Activated naive CD8-positive, alpha-beta T cell treated with anti-CD3 and anti-CD28 coated beads, Interleukin-2, amount 10 ng/mL, durations not matched to agents 7 days and 5 days (primary cell): ENCODE measurements around the gene LPAR3. TPM values are rescaled to one million over a fixed set of nuclear protein-coding genes. Genes with fewer than 3 reads are reported as not detected.

Experiments used
- ATAC-seq: fragments of 150-1000 bp; cut with Tn5 transposase; one replicate; pipeline ENCODE4 v1.10.0; 2021; ENCODE audit warnings: low read depth, moderate library complexity
- POLR2A ChIA-PET: fragments of 350-600 bp; sonication (Branson Sonifier 250); formaldehyde crosslinking; loops from one replicate; lab custom pipeline; 2021; ENCODE audit warnings: antibody characterized with exemption; lab: Charles Lee
- DNase-seq: peaks from one replicate; pipeline ENCODE4 v3.0.0; 2021
- H3K27ac Mint-ChIP-seq: one replicate; pipeline ENCODE4 v1.8.0; 2022; ENCODE audit warnings: mild to moderate bottlenecking, mixed read lengths
- H3K27me3 Mint-ChIP-seq: one replicate; pipeline ENCODE4 v1.8.0; 2022; ENCODE audit warnings: mild to moderate bottlenecking, moderate library complexity, mixed read lengths
- H3K36me3 Mint-ChIP-seq: one replicate; pipeline ENCODE4 v1.8.0; 2021; ENCODE audit warnings: mild to moderate bottlenecking, mixed read lengths
- H3K4me1 Mint-ChIP-seq: one replicate; pipeline ENCODE4 v1.8.0; 2021; ENCODE audit warnings: mixed read lengths
- H3K4me3 Mint-ChIP-seq: one replicate; pipeline ENCODE4 v1.8.0; 2022; ENCODE audit warnings: mild to moderate bottlenecking, moderate library complexity, mixed read lengths
- H3K9me3 Mint-ChIP-seq: one replicate; pipeline ENCODE4 v1.8.0; 2021; ENCODE audit warnings: mixed read lengths
- total RNA-seq, 2 experiments: library from RNA; stranded (reverse); gene quantifications; one replicate each; pipeline ENCODE4 v1.2.3, GENCODE V29; 2021

Gene LPAR3
- total RNA-seq, 2 experiments from 2014 or later, result 3.2 to 4.2 TPM

DNA sequence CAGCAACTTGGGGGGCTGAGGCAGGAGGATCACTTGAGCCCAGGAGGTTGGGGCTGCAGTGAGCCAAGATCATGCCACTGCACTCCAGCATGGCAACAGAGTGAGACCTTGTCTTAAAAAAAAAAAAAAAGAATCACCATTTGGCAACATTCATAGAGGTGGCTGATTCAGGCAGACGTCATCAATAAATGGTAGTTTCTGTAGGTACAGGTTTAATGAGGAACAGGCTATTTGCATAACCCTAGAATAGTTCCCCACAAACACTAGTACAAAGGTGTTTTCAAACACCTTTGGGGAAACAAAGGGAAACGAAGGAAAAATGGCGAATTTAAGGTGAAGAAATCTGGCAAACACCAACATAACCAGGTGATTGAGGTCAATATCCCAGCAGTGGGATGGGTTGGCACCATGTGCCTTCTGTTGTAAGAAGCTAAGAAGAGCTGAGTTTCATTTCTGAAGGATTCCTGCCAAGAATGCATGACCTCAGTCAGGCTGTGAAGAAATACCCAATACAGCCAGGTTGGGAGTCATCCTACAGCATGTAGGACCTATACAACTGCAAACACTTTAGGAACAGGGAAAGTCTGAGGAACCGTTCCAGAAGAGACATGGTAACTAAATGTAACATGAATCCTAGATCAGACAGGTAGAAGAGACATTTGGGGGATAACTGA, 5.6 kb downstream of the LPAR3 start:
- H3K4me3 Mint-ChIP-seq, result no peak overlapping the region

DNA sequence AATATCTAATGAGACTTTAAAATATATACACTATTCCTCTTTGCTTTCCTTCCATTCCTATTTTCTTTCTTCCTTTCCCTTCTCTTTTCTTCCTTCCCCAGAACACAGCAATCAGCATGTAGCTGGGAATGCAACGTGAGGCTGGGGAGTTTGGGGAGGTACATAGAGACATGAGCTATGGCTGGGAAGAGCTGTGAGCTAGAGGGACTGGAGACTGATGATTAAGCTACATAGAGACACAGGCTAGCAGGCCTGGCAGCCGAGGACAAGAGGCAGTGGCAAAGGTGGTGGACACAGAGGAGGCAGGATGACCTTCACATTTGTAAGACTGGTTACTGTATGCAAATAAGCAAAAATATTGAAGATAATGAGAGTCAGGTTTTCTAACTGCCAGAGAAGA, 7.5 kb downstream of the LPAR3 start:
- H3K36me3 Mint-ChIP-seq, result peaks cover 23% of the 10 kb centered on the region
- H3K27ac Mint-ChIP-seq, result no peak overlapping the region
- no peak for DNase-seq
- no peak for ATAC-seq
- POLR2A ChIA-PET, result interaction anchor here (0.6 kb wide), 1 partner anchor 24 kb away, joined by 4 read pairs; no protein-coding TSS in a partner anchor
- H3K4me1 Mint-ChIP-seq, result peaks cover 16% of the 10 kb centered on the region
- H3K4me3 Mint-ChIP-seq, result no peak overlapping the region
- H3K27me3 Mint-ChIP-seq, result no peaks in the 10 kb centered on the region
- H3K9me3 Mint-ChIP-seq, result peaks cover 10% of the 10 kb centered on the region

More for the DNA sequence above, 5.6 kb downstream of the LPAR3 start:
- no peak overlapping the region for H3K27ac Mint-ChIP-seq
- DNase-seq (no peak), ATAC-seq (no peak)
- peaks cover 15% of the 10 kb centered on the region for H3K36me3 Mint-ChIP-seq
- peaks cover 3% of the 10 kb centered on the region for H3K27me3 Mint-ChIP-seq
- H3K9me3 Mint-ChIP-seq, result peaks cover under 1% of the 10 kb centered on the region
- peaks cover 17% of the 10 kb centered on the region for H3K4me1 Mint-ChIP-seq
- POLR2A ChIA-PET, result no interaction called here

DNA sequence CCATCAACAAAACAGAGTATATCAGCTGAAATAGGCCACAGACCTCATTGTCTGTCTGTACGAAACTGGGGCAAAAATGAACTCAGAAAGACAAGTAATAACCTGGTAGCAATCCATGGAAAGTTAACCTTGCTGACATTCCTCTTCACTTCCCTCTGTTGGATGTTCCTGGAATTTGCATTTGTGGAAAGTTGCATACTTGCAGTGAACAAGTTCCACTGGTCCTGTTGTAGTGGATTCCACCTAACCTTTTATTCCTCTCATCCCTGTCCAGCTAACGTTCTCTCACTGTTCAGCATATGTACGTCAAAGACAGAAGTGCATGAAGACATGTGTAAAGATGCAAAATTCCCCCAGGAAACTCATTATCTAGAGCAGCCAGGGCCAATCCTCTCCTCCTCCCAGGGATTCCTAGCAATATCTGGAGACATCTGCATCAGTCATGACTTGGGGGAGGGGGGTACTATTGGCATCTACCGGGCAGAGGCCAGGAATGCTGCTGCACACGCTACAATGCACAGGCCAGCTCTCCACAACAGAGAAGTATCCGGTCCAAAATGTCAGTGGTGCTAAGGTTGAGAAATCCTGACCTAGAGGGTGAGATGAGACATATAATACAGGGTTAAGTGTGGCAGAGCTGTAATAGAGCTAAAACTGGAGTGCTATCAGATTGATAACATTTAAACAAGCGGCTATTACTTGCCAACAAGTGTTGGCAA, 8.2 kb downstream of the LPAR3 start:
- DNase-seq, result no peak
- POLR2A ChIA-PET, result no interaction called here
- no peak for ATAC-seq

DNA sequence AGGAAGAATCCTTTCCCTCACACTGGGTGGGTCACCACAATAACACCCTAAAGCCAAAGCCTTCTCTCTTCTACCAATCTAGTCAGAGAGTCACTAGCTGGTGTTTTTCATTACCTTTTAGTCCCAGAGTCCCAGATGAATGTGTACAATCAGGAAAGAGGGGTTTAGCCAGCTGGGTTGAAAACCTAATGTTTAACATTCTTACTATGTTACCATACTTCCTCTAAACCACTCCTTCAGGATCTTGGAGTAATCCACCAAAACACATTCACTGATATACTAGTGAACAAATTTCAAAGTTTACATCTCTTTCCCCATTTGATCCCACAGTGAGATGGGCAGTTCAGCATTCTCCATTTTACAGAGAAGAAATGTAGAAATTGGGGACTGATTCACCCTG, 9.7 kb downstream of the LPAR3 start:
- Mint-ChIP-seq H3K9me3 (peaks cover 10% of the 10 kb centered on the region), H3K27ac (no peak overlapping the region), H3K27me3 (no peaks in the 10 kb centered on the region), H3K36me3 (peaks cover 26% of the 10 kb centered on the region), H3K4me3 (no peak overlapping the region), H3K4me1 (peaks cover 5% of the 10 kb centered on the region)
- no peak for DNase-seq
- no peak for ATAC-seq
- POLR2A ChIA-PET, result no interaction called here

More for the DNA sequence above, 8.2 kb downstream of the LPAR3 start:
- Mint-ChIP-seq H3K9me3 (peaks cover 10% of the 10 kb centered on the region), H3K4me1 (peaks cover 12% of the 10 kb centered on the region), H3K36me3 (peaks cover 24% of the 10 kb centered on the region), H3K27ac (no peak overlapping the region), H3K4me3 (no peak overlapping the region), H3K27me3 (no peaks in the 10 kb centered on the region)

DNA sequence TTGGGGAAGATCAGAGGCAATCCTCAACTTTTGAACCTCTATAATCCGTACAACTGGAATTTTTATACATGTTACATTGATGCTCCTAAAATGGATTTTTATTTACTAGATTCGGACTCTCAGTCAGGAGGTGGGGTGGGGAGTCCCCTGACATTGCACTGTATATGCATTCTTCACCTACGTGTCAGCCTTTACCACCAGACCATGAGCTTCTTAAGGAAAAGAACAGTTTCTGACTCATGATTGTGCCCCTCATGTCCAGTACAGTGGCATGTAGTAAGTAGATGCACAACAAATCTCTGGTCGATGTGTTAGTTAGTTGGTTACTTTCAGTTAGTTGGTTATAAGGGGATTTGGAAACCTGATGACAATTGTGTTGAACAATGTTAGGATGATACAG, 15.4 kb downstream of the LPAR3 start:
- no peak for DNase-seq
- ATAC-seq, result no peak
- Mint-ChIP-seq H3K4me1 (peaks cover 24% of the 10 kb centered on the region), H3K9me3 (peaks cover 10% of the 10 kb centered on the region), H3K27ac (no peak overlapping the region), H3K27me3 (peaks cover 8% of the 10 kb centered on the region), H3K36me3 (peaks cover 23% of the 10 kb centered on the region), H3K4me3 (no peak overlapping the region)
- POLR2A ChIA-PET, result no interaction called here

DNA sequence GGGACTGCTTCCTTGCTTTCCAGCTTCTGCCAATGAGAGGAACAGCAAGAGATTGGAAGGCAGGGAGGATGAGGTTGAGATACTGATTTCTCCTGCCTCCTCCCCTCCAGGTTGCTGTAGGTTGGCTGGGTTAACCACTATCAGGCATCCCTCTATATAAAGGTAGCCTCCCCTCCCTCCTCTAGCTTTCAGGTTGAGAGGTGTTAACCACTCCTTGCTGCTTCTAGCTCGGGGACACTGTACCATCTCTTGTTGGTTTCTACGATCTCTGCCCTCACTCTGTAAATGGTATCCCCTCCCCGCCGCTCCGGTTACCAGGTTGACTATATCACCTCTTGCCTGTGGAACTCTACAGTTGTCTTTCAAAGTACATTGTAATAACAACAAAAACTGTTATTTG, 16.7 kb downstream of the LPAR3 start:
- POLR2A ChIA-PET, result no interaction called here
- peaks cover 14% of the 10 kb centered on the region for H3K27me3 Mint-ChIP-seq
- ATAC-seq (peak; percentile 84), DNase-seq (no peak)
- no peak overlapping the region for H3K4me3 Mint-ChIP-seq
- peaks cover 17% of the 10 kb centered on the region for H3K36me3 Mint-ChIP-seq
- peaks cover 24% of the 10 kb centered on the region for H3K4me1 Mint-ChIP-seq
- no peak overlapping the region for H3K27ac Mint-ChIP-seq
- H3K9me3 Mint-ChIP-seq, result peaks cover 1% of the 10 kb centered on the region

DNA sequence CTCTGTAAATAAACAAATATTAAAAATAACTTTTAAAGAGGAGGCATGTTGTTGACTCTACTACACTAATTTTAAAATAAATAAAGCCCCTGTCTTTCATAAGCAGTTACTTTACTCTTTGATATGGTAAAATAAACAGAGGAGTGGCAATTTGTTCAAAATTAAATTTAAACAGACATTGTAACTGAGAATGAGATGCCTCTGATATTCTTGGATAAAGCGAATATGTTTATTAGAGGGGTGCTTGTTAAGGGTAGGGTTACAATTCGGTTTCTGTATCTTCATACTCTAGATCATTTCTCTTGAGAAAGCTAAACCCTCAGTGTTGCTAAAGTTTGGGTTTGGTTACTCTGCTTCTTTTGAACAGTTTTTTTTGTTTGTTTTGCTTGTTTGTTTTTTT, 19.6 kb downstream of the LPAR3 start:
- peaks cover 23% of the 10 kb centered on the region for H3K27me3 Mint-ChIP-seq
- H3K9me3 Mint-ChIP-seq, result no peaks in the 10 kb centered on the region
- H3K27ac Mint-ChIP-seq, result no peak overlapping the region
- peaks cover 12% of the 10 kb centered on the region for H3K36me3 Mint-ChIP-seq
- POLR2A ChIA-PET, result no interaction called here
- H3K4me3 Mint-ChIP-seq, result no peak overlapping the region
- peaks cover 23% of the 10 kb centered on the region for H3K4me1 Mint-ChIP-seq
- ATAC-seq (no peak), DNase-seq (no peak)

DNA sequence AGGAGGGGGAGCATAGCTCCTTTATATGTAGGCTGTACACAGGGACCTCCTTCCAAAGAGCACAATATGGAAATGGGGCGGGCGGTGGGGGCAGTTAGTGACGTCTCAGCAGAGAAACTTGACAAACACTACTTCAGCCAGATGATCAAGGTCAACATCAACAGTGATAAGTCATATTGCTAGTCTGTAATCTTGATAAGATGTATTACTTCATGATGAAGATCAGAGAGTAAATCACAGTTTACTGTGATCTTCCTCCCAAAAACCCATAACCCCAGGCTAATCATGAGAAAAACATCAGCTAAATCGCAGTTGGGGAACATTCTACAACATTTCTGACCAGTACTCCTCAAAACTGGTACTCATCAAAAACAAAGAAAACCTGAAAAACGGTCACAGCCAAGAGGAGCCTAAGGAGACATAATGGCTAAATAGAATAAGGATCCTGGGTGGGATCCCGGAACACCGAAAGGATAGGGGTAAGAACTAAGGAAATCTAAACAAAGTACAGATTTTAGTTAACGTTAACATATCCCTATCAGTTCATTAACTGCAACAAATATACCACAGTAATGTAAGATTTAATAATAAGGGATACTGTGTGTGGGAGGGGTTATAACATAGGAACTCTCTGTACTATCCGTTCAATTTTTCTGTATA, 20.2 kb downstream of the LPAR3 start:
- H3K9me3 Mint-ChIP-seq, result no peaks in the 10 kb centered on the region
- peaks cover 21% of the 10 kb centered on the region for H3K27me3 Mint-ChIP-seq
- no peak overlapping the region for H3K4me3 Mint-ChIP-seq
- peaks cover 10% of the 10 kb centered on the region for H3K36me3 Mint-ChIP-seq
- ATAC-seq (no peak), DNase-seq (no peak)
- POLR2A ChIA-PET, result no interaction called here
- peaks cover 23% of the 10 kb centered on the region for H3K4me1 Mint-ChIP-seq
- no peak overlapping the region for H3K27ac Mint-ChIP-seq

DNA sequence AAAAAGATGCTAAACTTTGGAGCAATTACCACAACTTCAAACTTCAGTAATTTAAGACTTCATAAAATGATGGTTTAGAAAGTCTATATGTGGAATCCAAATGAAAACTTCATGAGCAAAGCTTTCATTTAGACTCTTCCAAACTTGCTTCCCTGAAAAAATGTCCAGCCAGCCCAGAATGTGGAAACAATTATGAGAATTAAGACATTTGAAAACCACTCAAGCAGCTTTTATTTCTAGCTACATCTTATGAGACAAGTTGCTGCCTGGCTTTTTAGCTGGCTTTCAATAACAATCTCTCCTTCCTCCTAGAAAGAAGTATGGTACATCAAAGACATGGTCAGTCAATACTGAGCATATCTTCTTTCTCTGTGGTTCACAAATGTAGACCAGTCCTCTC, 21.8 kb downstream of the LPAR3 start:
- Mint-ChIP-seq H3K27me3 (peaks cover 21% of the 10 kb centered on the region), H3K9me3 (peaks cover 6% of the 10 kb centered on the region), H3K4me1 (peaks cover 7% of the 10 kb centered on the region), H3K36me3 (peaks cover 16% of the 10 kb centered on the region), H3K4me3 (no peak overlapping the region), H3K27ac (no peak overlapping the region)
- no peak for ATAC-seq
- POLR2A ChIA-PET, result no interaction called here
- DNase-seq, result no peak

DNA sequence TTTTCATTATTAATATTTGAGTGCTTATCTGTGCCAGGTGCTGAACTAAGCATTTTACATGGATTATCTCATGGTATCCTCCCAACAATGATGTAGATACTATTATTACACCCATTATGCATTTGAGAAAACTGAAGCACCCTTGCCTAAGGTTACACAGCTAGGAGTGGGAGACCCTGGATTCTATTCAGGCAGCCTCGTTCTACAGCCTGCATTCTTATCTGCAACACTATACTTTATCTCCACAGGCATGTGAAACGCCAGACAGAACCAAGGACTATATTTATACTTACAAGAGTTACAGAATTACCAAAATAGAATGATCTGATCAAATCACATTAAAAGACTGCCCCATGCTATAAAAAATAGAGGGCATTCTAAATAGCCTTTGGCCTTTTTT, 22.4 kb downstream of the LPAR3 start:
- no peak for DNase-seq
- Mint-ChIP-seq H3K27me3 (peaks cover 21% of the 10 kb centered on the region), H3K36me3 (peaks cover 14% of the 10 kb centered on the region), H3K4me3 (no peak overlapping the region), H3K9me3 (peaks cover 6% of the 10 kb centered on the region), H3K27ac (no peak overlapping the region), H3K4me1 (peaks cover 2% of the 10 kb centered on the region)
- POLR2A ChIA-PET, result no interaction called here
- ATAC-seq, result no peak

DNA sequence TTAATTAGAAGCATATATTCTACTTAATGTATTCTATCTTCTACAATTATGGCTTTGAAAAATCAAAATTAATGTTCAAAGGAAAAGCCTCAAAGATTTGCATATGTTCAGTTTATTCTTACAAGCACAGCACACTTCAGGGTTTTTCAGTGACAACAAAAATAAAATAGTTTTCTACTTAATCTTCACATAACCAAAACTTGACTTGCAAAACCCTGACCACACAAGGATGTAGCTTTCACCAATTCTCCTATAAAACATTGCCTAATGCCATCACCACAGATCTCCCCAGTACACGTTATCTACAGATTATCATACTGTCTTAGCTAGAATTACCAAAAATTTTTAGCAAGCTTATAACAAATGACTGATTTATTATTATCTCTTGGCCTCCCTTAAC, 23.3 kb downstream of the LPAR3 start:
- Mint-ChIP-seq H3K9me3 (peaks cover 8% of the 10 kb centered on the region), H3K4me3 (no peak overlapping the region), H3K4me1 (peaks cover 2% of the 10 kb centered on the region), H3K36me3 (peaks cover 21% of the 10 kb centered on the region), H3K27me3 (peaks cover 19% of the 10 kb centered on the region), H3K27ac (no peak overlapping the region)
- POLR2A ChIA-PET, result no interaction called here
- DNase-seq, result no peak
- no peak for ATAC-seq

DNA sequence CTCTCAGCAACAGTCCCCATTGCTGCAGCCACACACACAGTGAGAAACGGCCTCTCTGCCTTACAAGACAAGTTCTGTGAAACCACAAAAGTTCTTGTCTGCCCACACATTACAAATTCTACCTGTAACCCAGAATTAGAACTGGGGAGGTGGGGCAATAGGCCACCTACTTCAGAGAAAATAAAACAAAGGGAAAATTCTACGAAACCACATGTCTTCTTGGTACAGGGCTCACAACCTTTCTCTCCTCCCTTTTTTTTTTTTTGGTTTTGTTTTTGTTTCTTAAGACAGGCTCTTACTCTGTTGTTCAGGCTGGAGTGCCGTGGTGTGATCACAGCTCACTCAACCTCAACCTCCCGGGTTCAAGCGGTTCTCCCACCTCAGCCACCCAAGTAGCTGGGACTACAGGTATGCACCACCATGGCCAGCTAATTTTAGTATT, 30.2 kb downstream of the LPAR3 start:
- H3K36me3 Mint-ChIP-seq, result peaks cover 28% of the 10 kb centered on the region
- H3K27me3 Mint-ChIP-seq, result no peaks in the 10 kb centered on the region
- H3K27ac Mint-ChIP-seq, result peak overlapping the region; percentile 92
- ATAC-seq (peak; percentile 87), DNase-seq (peak; percentile 52)
- peaks cover 8% of the 10 kb centered on the region for H3K9me3 Mint-ChIP-seq
- POLR2A ChIA-PET, result interaction anchor here (1.5 to 1.6 kb wide), 2 partner anchors 81 to 83 kb away, joined by 4 to 5 read pairs; no protein-coding TSS in a partner anchor
- H3K4me1 Mint-ChIP-seq, result peaks cover 40% of the 10 kb centered on the region
- peak overlapping the region; percentile 81 for H3K4me3 Mint-ChIP-seq

DNA sequence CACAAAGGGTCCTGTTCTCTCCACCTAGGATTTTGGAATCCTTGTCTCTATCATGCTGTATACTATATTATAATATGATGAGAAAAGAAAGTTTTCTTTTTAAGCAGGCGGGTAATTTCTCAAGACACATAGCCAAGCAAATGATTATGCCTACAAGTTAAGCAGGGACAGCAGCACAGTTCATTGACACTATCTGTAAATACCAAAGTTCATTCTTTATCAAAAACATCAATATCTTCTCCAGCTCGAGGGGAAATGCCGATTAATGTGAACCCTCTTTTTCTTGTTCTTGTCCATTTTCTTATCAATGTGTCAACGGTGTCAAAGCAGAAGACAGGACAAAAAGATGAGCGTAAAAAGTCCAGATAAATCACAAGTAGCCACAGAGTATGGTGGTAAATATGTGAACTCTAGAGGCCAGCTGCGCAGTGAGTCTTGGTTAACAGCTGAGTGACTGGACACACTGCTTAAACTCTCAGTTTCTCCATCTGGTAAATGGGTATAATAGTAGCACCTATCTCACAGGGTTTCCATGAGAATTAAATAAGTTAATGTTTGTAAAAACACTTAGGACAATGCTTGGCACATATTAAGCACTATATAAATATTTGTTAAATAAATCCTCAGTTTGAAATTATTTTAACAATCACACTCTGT, 30.9 kb downstream of the LPAR3 start:
- peaks cover 28% of the 10 kb centered on the region for H3K36me3 Mint-ChIP-seq
- DNase-seq (no peak), ATAC-seq (no peak)
- H3K4me3 Mint-ChIP-seq, result peak overlapping the region; percentile 50
- no peaks in the 10 kb centered on the region for H3K27me3 Mint-ChIP-seq
- peaks cover 40% of the 10 kb centered on the region for H3K4me1 Mint-ChIP-seq
- peaks cover 8% of the 10 kb centered on the region for H3K9me3 Mint-ChIP-seq
- POLR2A ChIA-PET, result interaction anchor here (0.7 kb wide), 1 partner anchor 24 kb away, joined by 4 read pairs; no protein-coding TSS in a partner anchor
- H3K27ac Mint-ChIP-seq, result peak overlapping the region; percentile 75
